HCT116 (cell line): ENCODE results near the gene POU5F1.

Experiments
- CBX3 ChIP-seq: IDR thresholded peaks from 2 replicates; pipeline ENCODE4 v1.6.1; 2012; ENCODE audit warnings: low read depth
- CEBPB ChIP-seq: IDR thresholded peaks from 2 replicates; pipeline ENCODE4 v1.6.1; 2012; ENCODE audit warnings: low read depth
- EGR1 ChIP-seq: IDR thresholded peaks from 2 replicates; pipeline ENCODE4 v1.6.1; 2012; ENCODE audit warnings: low read depth
- JUND ChIP-seq: IDR thresholded peaks from 2 replicates; pipeline ENCODE4 v1.6.1; 2012
- POLR2A ChIP-seq: IDR thresholded peaks from 2 replicates; pipeline ENCODE4 v1.7.0; 2011; ENCODE audit warnings: borderline replicate concordance; ENCODE audit not compliant: insufficient read depth, insufficient read length; ENCODE audit errors: extremely low read depth
- SIN3A ChIP-seq: IDR thresholded peaks from 2 replicates; pipeline ENCODE4 v1.6.1; 2012; ENCODE audit warnings: low read depth
- YY1 ChIP-seq: IDR thresholded peaks from 2 replicates; pipeline ENCODE4 v1.6.1; 2011; ENCODE audit warnings: low read length, low read depth, moderate library complexity, mild to moderate bottlenecking; ENCODE audit not compliant: insufficient replicate concordance; ENCODE audit errors: extremely low read depth
- ZFX ChIP-seq: fragments of 450-650 bp; IDR thresholded peaks from 2 replicates; pipeline ENCODE4 v1.6.1; 2017
- ZNF274 ChIP-seq: fragments of 200-500 bp; sonication (Bioruptor generic); IDR thresholded peaks from 2 replicates; pipeline ENCODE4 v1.6.1; 2014; ENCODE audit warnings: mild to moderate bottlenecking, low read depth, low read length, inconsistent platforms
- TF ChIP-seq, protein P1 (sequence below), 3 experiments: fragments of 200-600 bp in 1 of 3; sonication (generic) in 1 of 3; IDR thresholded peaks in 2 of 3; conservative IDR thresholded peaks in 1 of 3; 2 replicates each; pipeline ENCODE4 v1.5.1; 2012 to 2017; ENCODE audit warnings: low read depth in 2 of 3, low read length in 2 of 3, antibody characterized with exemption in 1 of 3, borderline replicate concordance in 1 of 3, control low read depth in 1 of 3, mild to moderate bottlenecking in 1 of 3, mixed read lengths in 1 of 3, mixed run types in 1 of 3, moderate library complexity in 1 of 3; ENCODE audit not compliant: insufficient read depth in 1 of 3
- TF ChIP-seq, protein P2 (sequence below): IDR thresholded peaks from 2 replicates; pipeline ENCODE4 v1.6.1; 2012
- TF ChIP-seq, protein P3 (sequence below): IDR thresholded peaks from 2 replicates; pipeline ENCODE4 v1.6.1; 2012; ENCODE audit warnings: low read depth

DNA sequence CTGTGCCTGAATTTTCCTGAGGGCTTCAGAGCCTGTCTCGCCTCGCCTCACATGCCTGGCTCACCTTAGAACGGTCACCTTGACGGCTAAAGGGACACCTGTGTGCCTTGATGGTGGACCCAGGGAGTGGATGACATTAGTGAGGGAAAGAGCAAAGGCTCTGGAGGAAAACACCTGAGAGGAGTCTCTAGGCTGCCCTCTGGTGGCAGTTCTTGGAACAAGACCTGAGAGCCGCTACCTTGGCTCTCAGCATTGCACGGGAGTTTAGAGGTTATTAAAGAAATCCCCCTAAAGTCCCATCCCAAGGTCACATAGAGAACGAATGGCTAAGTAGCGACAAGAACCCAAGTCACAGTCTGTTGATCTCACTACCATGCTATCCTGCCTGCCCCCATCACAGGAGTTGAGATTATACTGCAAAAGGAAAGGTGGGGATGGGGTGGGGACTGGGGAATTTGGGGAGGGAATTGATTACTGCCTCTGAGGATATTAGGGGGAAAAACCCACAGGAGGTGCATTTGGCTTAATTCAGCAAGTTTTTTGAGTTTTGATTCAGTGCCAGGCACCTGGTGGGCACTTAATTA, 42.3 kb downstream of the POU5F1 start:
- TF ChIP-seq, protein P1, sequence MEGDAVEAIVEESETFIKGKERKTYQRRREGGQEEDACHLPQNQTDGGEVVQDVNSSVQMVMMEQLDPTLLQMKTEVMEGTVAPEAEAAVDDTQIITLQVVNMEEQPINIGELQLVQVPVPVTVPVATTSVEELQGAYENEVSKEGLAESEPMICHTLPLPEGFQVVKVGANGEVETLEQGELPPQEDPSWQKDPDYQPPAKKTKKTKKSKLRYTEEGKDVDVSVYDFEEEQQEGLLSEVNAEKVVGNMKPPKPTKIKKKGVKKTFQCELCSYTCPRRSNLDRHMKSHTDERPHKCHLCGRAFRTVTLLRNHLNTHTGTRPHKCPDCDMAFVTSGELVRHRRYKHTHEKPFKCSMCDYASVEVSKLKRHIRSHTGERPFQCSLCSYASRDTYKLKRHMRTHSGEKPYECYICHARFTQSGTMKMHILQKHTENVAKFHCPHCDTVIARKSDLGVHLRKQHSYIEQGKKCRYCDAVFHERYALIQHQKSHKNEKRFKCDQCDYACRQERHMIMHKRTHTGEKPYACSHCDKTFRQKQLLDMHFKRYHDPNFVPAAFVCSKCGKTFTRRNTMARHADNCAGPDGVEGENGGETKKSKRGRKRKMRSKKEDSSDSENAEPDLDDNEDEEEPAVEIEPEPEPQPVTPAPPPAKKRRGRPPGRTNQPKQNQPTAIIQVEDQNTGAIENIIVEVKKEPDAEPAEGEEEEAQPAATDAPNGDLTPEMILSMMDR (IDR thresholded peaks at IDR 0.05 in 2 of 3, conservative IDR thresholded peaks at IDR 0.05 in 1 of 3; ENCODE audit: borderline replicate concordance in 1 of 3, insufficient read depth in 1 of 3, low read depth in 2 of 3, low read length in 2 of 3), result peak; percentile 62 to 89 (median 76); a peak in 5 of 6 replicates
- TF ChIP-seq, protein P2, sequence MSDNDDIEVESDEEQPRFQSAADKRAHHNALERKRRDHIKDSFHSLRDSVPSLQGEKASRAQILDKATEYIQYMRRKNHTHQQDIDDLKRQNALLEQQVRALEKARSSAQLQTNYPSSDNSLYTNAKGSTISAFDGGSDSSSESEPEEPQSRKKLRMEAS, result no peak
- no peak for TF ChIP-seq SIN3A
- TF ChIP-seq JUND, result no peak
- no peak for TF ChIP-seq YY1
- TF ChIP-seq EGR1, result no peak
- TF ChIP-seq POLR2A, result no peak
- TF ChIP-seq, protein P3, sequence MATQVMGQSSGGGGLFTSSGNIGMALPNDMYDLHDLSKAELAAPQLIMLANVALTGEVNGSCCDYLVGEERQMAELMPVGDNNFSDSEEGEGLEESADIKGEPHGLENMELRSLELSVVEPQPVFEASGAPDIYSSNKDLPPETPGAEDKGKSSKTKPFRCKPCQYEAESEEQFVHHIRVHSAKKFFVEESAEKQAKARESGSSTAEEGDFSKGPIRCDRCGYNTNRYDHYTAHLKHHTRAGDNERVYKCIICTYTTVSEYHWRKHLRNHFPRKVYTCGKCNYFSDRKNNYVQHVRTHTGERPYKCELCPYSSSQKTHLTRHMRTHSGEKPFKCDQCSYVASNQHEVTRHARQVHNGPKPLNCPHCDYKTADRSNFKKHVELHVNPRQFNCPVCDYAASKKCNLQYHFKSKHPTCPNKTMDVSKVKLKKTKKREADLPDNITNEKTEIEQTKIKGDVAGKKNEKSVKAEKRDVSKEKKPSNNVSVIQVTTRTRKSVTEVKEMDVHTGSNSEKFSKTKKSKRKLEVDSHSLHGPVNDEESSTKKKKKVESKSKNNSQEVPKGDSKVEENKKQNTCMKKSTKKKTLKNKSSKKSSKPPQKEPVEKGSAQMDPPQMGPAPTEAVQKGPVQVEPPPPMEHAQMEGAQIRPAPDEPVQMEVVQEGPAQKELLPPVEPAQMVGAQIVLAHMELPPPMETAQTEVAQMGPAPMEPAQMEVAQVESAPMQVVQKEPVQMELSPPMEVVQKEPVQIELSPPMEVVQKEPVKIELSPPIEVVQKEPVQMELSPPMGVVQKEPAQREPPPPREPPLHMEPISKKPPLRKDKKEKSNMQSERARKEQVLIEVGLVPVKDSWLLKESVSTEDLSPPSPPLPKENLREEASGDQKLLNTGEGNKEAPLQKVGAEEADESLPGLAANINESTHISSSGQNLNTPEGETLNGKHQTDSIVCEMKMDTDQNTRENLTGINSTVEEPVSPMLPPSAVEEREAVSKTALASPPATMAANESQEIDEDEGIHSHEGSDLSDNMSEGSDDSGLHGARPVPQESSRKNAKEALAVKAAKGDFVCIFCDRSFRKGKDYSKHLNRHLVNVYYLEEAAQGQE, result no peak
- no peak for TF ChIP-seq CEBPB
- no peak for TF ChIP-seq ZNF274
- TF ChIP-seq ZFX, result no peak
- no peak for TF ChIP-seq CBX3
